GM12874 (cell line): ENCODE data around the gene GDI2.

Source experiments
- TF ChIP-seq, protein P1 (sequence below): IDR thresholded peaks from 2 replicates; pipeline ENCODE4 v1.5.1; 2011; ENCODE audit warnings: low read depth, mild to moderate bottlenecking, control low read depth, low read length, moderate library complexity; ENCODE audit not compliant: insufficient read depth

Gene GDI2

DNA sequence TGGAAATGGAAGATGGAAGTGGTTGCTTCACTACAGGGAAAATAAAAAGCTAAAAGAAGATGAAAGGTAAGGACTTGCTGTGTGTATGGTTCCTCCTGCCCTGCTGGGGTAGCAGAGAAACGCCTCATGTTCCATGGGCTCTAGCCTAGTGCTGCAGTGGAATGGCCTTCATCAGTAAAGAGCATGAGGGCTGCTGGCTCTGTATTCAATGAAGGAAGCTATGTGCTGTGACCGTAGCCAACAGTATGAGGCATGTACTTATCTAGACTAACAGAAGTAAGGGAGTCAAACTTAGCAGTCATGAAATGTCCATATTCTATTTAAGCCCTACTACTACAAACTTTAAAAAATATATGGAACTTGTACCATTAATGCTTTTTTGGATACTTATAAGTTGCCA is 54.3 kb downstream of the GDI2 start:
- TF ChIP-seq, protein P1, sequence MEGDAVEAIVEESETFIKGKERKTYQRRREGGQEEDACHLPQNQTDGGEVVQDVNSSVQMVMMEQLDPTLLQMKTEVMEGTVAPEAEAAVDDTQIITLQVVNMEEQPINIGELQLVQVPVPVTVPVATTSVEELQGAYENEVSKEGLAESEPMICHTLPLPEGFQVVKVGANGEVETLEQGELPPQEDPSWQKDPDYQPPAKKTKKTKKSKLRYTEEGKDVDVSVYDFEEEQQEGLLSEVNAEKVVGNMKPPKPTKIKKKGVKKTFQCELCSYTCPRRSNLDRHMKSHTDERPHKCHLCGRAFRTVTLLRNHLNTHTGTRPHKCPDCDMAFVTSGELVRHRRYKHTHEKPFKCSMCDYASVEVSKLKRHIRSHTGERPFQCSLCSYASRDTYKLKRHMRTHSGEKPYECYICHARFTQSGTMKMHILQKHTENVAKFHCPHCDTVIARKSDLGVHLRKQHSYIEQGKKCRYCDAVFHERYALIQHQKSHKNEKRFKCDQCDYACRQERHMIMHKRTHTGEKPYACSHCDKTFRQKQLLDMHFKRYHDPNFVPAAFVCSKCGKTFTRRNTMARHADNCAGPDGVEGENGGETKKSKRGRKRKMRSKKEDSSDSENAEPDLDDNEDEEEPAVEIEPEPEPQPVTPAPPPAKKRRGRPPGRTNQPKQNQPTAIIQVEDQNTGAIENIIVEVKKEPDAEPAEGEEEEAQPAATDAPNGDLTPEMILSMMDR = no peak

DNA sequence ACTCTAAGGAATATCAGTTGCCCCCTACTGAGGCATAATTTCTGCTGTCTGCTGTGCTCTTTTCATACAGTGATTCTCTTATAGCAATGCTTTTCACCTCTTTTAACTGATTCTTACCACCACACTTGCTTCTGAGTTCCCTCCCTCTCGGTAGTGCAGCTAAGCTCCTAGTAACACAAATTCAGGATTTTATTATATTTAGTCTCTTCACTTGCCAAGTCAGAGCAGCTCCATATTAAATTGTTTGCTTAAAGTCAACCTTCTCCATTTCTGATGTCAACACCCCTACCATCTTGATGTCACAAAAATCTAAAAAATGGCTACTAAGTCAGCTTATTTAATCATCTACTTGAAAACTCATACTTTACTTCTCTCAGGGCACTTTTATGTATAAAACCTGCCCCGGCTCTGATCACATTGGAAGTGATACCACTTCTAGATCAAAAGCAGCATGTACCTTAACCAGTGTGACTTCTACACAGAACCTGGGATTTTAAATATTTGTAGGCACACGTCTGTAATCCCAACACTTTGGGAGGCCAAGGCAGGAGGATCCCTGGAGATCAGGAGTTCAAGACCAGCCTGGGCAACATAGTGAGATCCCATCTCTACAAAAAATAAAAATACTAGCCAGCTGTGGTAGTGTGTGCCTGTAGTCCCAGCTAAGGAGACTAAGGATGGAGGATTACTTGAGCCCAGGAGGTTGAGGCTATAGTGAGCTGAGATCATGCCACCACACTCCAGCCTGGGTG is 55.3 kb downstream of the GDI2 start:
- TF ChIP-seq, protein P1 = no peak

DNA sequence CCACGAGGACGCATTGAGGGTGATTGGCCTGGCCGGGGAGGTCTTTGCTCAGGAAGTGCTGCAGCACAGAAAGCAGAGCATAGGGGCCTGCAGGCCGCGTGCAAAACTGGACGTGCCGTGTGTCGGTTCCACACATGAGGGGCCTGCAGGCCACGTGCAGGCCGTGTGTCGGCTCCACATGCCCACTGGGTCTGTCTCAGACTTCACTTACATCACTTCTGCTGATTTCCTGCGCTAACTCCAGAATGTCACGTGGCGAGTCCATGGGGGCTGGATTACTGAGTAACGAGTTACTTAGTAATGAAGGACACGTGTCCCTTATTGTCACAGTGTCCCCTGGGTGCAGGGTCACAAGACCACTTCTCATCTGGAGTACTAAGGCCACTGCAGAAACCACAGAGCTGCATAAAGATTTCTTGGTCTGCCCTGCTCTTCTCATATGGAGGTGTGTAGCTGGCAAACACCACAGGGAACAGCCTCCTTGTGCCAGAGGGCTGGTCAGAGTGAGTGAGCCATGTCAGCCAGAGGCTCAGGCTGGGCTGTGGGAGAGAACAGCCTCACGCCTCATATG is 60.8 kb downstream of the GDI2 start:
- TF ChIP-seq, protein P1 = no peak

DNA sequence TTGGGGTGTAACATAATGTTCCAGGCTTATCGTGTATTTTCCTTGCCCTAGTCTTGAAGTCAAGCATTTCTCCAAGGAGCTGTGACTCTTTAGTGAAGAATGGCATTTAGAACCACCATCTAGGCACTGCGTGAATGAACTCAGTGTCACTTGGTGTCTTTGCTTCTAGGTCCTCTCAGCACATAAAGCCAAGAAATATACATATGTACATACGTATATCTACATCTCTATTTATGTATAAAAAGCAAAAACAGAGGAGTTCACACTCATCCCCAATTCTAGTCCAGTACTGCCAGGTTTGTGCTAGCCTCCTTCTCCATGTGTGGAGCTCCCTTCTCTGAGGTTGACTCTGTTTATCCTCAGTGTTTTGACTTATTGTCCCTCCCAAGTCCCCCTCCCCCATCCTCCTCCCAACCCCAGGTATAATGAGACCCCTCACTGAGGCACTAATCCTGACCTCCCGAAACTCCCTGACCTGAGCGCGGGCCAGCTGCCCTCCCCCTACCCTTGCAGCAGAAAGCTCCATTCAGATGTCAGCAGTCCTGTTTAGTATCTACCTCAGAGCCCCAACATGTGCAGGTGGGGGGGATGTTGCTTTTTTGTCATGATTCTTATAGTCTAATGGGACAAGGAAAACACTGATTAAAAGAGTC is 61.5 kb downstream of the GDI2 start:
- TF ChIP-seq, protein P1 = no peak

DNA sequence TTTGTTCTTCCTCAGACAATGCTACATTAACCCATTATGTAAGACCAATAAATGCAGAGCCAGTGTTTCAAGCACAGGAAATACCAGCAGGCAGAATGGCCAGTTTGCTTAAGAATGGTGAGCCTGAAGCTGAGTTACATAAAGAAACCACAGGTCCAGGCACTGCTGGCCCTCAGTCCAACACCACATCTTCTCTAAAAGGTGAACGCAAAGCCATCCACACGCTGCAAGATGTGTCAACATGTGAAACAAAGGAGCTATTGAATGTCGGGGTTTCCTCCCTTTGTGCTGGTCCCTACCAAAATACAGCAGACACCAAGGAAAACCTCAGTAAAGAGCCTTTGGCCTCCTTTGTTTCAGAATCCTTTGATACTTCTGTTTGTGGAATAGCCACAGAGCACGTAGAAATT is 64.8 kb downstream of the GDI2 start:
- TF ChIP-seq, protein P1 = no peak

DNA sequence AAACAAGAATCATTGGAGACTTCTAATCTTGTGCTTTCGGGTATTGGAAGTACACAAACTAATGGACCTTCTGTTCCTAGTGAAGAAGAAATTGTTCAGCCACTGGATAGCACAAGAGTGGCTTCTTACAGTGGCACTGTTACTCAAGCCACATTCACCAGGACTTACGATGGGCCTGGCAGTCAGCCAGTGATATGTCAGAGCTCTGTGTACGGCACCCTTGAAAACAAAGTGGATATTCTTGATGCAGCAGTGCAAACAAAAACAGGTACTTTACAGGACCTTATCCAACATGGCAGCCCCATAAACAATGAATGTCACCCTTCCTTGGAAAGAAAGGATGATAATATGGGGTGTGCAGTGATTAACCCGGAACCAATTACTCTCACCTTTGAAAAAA is 67.0 kb downstream of the GDI2 start:
- TF ChIP-seq, protein P1 = no peak

DNA sequence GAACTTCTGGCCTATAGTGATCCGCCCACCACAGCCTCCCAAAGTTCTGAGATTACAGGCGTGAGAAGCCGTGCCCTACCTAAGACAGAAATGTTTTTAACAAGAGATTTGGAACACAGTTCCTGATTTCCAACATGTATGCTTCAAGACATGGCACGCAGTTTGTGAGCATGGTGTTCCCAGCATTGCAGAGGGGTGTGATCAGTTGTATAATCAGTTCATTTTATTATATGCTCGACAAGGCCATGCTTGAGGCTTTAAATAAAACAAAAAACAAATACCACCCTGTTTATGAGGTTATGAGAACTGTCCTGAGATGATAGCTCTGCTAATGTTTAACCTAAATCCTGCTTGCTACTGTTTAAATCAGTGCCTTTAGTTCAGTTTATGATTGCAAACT is 68.4 kb downstream of the GDI2 start:
- TF ChIP-seq, protein P1 = no peak
